NOMO-1 treated with dmso at 0.1 percent for 144 hours (cell line): Measurements from ENCODE around the gene TREML1.
"Not testable (repeated sequence)": the region's sequence is repeated elsewhere in the genome, so short reads cannot be mapped to it uniquely, and the experiment has no call there.

Source experiments
- DNase-seq: peaks from one replicate; lab custom pipeline; 2025; ENCODE audit not compliant: unreplicated experiment; lab: John Stamatoyannopoulos, UW

The TREML1 gene

GRCh38 chr6:41153451-41153850, 696 bp downstream of the TREML1 start:
- no peak for DNase-seq

- no peak for DNase-seq
Observed at GRCh38 chr6:41150671-41151070, 3.5 kb downstream of the TREML1 start.

- no peak for DNase-seq
Observed at GRCh38 chr6:41147917-41148316, 6.2 kb downstream of the TREML1 start.

GRCh38 chr6:41136911-41137310, 17.2 kb downstream of the TREML1 start:
- no peak for DNase-seq

- no peak for DNase-seq
Observed at GRCh38 chr6:41135062-41135832, 18.9 kb downstream of the TREML1 start.

- DNase-seq: no peak
Observed at GRCh38 chr6:41132254-41132653, 21.9 kb downstream of the TREML1 start.

GRCh38 chr6:41125282-41125681, 28.9 kb downstream of the TREML1 start:
- no peak for DNase-seq

- no peak for DNase-seq
Observed at GRCh38 chr6:41122918-41123317, 31.2 kb downstream of the TREML1 start.

- DNase-seq: no peak
Observed at GRCh38 chr6:41122373-41122772, 31.8 kb downstream of the TREML1 start.

- DNase-seq: no peak
Observed at GRCh38 chr6:41120058-41120457, 34.1 kb downstream of the TREML1 start.

- DNase-seq: no peak
Observed at GRCh38 chr6:41119508-41119907, 34.6 kb downstream of the TREML1 start.

GRCh38 chr6:41115027-41115426, 39.1 kb downstream of the TREML1 start:
- not testable (repeated sequence) for DNase-seq

- no peak for DNase-seq
Observed at GRCh38 chr6:41111017-41111416, 43.1 kb downstream of the TREML1 start.

GRCh38 chr6:41103847-41104246, 50.3 kb downstream of the TREML1 start:
- DNase-seq: no peak

GRCh38 chr6:41100871-41101287, 53.3 kb downstream of the TREML1 start:
- no peak for DNase-seq
